GM06990 (cell line): ENCODE data around the gene TBC1D2.

Experiments
- DNase-seq: peaks from one replicate; pipeline ENCODE4 v3.0.0-alpha.2; 2011; ENCODE audit not compliant: insufficient read length; ENCODE audit errors: extremely low read depth
- H3K27me3 ChIP-seq: replicated peaks from 2 replicates; pipeline ENCODE4 v1.6.0; 2011; ENCODE audit warnings: low read length; ENCODE audit not compliant: control insufficient read depth, insufficient read depth
- H3K36me3 ChIP-seq: 2 replicates; pipeline ENCODE4 v1.5.1; 2011; ENCODE audit warnings: low read length; ENCODE audit not compliant: control insufficient read depth, insufficient read depth
- H3K4me3 ChIP-seq: replicated peaks from 2 replicates; pipeline ENCODE4 v1.5.1; 2011; ENCODE audit warnings: low read depth, mild to moderate bottlenecking, control low read depth, low read length
- TF ChIP-seq, protein P1 (sequence below): IDR thresholded peaks from 2 replicates; pipeline ENCODE4 v1.5.1; 2011; ENCODE audit warnings: low read length, control low read depth, mild to moderate bottlenecking, inconsistent platforms; ENCODE audit not compliant: insufficient read depth, poor library complexity, severe bottlenecking

The TBC1D2 gene

DNA sequence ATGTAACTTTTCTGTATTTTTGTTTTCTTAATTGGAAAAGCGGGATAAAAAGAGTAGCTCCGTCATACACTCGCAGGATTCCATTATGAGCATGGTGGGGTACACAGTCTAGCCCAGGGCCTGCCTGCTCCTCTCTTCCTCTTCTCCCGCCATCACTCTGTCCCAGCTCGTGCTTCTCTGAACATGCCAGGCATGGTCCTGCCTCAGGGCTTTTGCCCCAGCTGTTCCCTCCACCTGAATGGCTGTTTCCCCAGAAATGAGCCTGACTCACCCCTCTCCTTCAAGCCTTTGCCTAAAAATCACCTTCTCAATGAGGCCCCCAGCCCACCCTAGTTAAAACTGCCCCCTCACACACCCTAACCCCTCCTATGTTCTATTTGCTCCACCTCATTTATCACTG is 67.5 kb downstream of the TBC1D2 start:
- H3K4me3 ChIP-seq: no peak overlapping the region
- TF ChIP-seq, protein P1, sequence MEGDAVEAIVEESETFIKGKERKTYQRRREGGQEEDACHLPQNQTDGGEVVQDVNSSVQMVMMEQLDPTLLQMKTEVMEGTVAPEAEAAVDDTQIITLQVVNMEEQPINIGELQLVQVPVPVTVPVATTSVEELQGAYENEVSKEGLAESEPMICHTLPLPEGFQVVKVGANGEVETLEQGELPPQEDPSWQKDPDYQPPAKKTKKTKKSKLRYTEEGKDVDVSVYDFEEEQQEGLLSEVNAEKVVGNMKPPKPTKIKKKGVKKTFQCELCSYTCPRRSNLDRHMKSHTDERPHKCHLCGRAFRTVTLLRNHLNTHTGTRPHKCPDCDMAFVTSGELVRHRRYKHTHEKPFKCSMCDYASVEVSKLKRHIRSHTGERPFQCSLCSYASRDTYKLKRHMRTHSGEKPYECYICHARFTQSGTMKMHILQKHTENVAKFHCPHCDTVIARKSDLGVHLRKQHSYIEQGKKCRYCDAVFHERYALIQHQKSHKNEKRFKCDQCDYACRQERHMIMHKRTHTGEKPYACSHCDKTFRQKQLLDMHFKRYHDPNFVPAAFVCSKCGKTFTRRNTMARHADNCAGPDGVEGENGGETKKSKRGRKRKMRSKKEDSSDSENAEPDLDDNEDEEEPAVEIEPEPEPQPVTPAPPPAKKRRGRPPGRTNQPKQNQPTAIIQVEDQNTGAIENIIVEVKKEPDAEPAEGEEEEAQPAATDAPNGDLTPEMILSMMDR: no peak
- no peaks in the 10 kb centered on the region for H3K27me3 ChIP-seq
- H3K36me3 ChIP-seq: no peaks in the 10 kb centered on the region
- no peak for DNase-seq

DNA sequence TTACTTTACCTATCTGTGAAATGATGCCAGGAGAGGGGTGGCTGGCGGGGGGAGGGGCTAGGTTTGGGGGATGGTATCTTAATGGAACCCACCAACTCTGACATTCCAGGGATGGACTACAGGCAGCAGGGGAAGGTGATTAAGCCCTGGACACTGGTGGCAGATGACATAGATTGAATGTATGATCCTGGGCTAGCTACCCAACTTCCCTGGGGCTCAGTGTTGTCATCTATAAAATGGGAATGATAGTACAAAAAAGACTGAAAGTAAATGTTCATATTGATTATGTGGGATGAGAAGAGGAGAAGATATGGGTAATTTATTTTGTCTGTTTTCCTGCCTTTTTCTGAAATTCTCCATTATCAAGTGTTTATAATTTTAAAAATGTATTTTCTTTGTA is 69.2 kb downstream of the TBC1D2 start:
- Histone ChIP-seq H3K36me3 (no peaks in the 10 kb centered on the region), H3K27me3 (no peaks in the 10 kb centered on the region), H3K4me3 (no peak overlapping the region)
- TF ChIP-seq, protein P1: no peak
- no peak for DNase-seq

DNA sequence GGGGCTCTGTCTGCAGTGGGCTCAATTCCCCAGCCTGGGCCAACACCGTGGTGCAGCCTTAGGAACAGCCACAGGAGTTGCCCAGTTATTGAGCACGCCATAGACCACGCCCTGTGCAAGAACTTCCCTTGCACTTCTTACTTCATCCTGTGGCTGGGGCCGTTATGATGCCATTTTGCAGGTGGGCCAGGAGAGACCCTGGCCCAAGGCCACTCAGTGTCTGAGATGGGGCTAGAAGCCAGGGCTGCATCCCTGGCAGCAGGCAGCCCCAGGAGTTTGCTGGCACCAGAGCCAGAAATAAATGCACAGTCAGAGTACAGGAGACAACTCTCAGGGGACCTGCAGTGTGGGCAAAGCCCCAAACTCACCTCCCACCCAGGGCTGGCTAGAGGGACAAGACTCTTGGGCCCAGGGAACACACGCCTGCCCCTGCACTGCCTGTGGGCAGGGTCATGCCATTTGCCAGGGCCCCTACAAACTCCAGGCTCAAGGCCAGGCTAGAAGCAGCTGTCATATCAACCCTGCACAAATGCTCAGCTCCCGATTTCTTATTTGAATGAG is 69.8 kb downstream of the TBC1D2 start:
- TF ChIP-seq, protein P1: no peak

DNA sequence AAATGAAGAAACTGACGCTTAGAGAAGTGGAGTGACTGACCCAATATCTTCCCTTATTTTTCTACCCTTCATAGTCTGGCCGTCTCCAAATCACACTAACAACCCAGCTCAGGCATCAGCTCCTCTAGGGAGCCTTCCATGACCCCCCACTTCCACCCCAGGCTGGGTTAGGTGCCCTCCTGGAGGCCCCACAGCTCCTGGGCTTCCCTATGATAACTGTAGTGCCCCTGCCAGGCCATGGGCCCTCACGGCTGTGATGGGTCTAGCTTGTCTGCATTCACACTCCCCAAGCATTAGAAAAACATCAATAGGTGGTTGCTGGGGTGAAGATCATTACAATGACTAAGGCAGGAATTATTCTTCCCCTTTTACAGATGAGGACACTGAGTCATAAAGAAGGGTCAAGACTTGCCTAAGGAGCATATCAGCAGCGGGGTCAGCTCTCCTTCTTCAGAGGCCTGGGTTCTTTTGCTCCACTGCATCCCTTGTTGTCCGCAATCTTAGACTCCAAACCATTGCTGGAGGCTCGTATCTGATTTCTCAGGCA is 70.4 kb downstream of the TBC1D2 start:
- Histone ChIP-seq H3K36me3 (no peaks in the 10 kb centered on the region), H3K4me3 (no peak overlapping the region), H3K27me3 (no peaks in the 10 kb centered on the region)
- DNase-seq: no peak
- TF ChIP-seq, protein P1: no peak

More for the DNA sequence above, 69.8 kb downstream of the TBC1D2 start:
- H3K4me3 ChIP-seq: no peak overlapping the region
- DNase-seq: no peak
- no peaks in the 10 kb centered on the region for H3K36me3 ChIP-seq
- H3K27me3 ChIP-seq: no peaks in the 10 kb centered on the region

DNA sequence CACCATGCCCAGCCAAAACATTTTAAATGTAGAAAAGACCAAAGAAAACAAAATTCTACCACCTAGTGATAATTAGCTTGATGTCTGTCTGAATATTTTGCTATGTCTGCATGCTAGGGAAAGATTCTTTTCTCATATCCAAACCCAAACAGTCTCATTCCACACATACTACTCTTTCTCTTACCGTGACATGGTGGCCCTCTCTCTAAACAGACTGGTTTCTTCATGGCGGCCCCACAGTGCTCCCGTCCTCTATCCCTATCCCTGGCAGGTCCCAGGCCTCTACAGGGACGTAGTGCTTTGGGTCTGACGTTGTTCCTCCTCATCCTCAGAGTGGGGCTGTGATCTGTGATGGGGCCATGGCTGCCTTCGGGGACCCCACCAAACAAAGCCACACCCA is 71.1 kb downstream of the TBC1D2 start:
- Histone ChIP-seq H3K4me3 (no peak overlapping the region), H3K36me3 (no peaks in the 10 kb centered on the region), H3K27me3 (no peaks in the 10 kb centered on the region)
- no peak for DNase-seq
- TF ChIP-seq, protein P1: no peak
